HG03558 (cell line): Measurements from ENCODE around the gene PPM1N.
"Not testable (repeated sequence)": the region's sequence is repeated elsewhere in the genome, so short reads cannot be mapped to it uniquely, and the experiment has no call there.

Experiments
- ATAC-seq: cut with Tn5 transposase; IDR thresholded peaks from one replicate; pipeline ENCODE4 v1.9.1; 2021; ENCODE audit warnings: moderate number of reproducible peaks; ENCODE audit not compliant: unreplicated experiment; ENCODE audit errors: extremely low read depth

PPM1N gene

GRCh38 chr19:45506989-45507871 is 9.0 kb downstream of the PPM1N start, which contains the start of gene VASP:
Gene VASP, plus strand, starts transcription at chr19:45507479. Its CDS starts 293 bp downstream, at chr19:45507772.
- ATAC-seq: no peak

DNA sequence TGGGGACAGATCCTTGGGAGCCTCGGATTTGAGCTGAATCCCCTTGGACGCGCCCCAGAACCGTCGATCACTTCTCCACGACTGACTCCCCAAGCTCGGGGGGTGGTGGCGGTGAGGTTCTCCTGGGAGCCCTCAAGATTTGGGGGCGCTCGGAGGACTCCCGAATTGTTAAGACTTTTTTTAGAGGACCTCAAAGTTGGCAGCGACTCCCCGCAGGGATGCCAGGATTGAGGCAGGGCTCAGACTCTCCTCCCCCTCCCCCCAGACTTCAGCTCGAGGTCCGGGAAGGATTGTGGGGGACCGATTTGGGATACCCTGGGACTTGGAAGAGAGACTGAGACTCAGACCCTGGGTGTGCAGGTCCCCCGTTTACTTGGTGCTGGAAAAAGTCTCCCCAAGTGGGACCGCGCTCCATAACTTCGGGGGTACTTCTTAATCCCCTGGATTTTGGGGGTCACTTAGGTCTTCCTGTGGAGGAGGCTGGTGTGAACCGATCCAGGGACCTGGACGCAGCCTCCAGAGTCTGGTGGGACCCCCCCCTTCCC is 9.7 kb downstream of the PPM1N start:
- ATAC-seq: no peak

DNA sequence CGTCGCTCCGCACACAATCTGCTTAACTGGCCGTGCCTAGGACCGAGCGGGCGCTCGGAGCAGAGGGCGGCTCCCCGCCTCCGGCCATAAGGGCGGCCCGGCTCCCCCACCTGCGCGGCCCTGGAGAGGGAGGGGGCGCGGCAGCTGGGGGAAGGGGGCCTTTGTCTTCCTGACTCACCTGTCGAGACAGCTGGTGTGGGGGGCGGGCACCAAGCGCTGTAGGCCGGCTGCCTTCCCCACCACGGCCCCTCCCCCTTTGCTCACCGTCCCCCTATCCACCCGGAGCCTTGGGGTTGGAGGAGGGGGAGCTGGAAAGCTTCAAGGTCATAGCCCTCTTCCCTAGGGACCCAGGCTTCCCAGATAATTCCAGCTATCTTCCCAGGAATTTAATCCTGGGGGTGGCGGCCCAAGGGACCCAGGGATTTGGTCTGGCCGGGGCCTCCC is 10.2 kb downstream of the PPM1N start:
- no peak for ATAC-seq

- no peak for ATAC-seq
These were observed 10.8 kb downstream of the PPM1N start for GRCh38 chr19:45508861-45509691.

GRCh38 chr19:45509692-45510015 is 11.4 kb downstream of the PPM1N start:
- no peak for ATAC-seq

GRCh38 chr19:45510352-45510751 is 12.1 kb downstream of the PPM1N start:
- not testable (repeated sequence) for ATAC-seq

GRCh38 chr19:45511074-45511473 is 12.8 kb downstream of the PPM1N start:
- ATAC-seq: no peak

DNA sequence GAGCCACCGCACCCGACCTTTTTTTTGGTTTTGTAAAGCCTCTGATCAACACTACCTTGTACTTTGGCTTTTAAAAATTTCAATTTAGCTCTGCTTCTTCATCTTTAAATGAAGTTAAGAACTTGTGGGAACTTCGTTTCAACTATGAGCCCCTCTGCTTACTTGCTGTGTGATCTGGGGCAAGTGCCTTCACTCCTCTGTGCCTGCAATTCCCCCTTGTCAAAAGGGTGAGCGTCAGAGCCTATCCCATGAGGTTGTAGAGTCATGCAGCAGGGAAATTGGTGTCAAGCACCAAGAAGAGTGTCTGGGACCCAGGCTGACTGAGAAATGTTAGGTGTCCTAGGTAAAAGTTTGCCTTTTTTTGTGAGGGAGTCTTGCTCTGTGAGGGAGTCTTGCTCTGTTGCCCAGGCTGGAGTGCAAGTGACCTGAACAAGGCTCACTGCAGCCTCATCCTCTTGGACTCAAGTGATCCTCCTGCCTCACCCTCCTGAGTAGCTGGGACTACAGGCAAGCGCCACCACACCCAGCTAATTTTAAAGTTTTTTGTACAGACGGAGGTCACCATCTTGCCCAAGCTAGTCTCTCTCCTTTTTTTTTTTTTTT is 14.7 kb downstream of the PPM1N start:
- no peak for ATAC-seq

DNA sequence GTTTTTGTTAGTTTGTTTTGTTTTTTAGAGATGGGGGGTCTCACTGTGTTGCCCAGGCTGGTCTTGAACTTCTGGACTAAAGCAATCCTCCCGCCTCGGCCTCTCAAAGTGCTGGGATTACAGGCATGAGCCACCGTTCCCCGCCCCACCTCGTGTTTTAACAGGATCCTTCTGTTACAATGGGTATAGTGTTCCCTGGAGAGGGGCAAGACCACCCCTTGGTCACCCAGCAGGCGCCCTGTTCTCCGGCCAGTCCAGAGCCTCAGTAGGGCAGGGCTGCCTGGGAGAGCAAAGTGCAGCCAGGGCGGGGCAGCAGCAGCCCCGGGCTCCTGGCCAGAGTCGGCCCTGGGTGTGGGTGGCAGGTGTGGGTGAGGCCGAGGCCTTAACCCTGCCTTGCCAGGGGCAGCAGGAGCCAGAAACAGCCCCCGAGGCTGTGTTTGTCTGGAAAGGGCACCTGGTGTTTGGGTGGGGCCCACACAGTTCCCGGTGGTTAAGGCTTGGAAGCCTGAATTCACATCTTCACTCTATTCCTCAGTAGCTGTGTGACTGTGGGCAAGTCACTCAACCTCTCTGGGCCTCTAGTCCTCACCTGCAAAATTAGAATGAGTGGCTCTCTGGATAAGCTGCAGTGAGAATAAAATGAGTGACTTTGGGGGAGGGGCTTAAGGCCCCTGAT is 16.3 kb downstream of the PPM1N start:
- no peak for ATAC-seq

DNA sequence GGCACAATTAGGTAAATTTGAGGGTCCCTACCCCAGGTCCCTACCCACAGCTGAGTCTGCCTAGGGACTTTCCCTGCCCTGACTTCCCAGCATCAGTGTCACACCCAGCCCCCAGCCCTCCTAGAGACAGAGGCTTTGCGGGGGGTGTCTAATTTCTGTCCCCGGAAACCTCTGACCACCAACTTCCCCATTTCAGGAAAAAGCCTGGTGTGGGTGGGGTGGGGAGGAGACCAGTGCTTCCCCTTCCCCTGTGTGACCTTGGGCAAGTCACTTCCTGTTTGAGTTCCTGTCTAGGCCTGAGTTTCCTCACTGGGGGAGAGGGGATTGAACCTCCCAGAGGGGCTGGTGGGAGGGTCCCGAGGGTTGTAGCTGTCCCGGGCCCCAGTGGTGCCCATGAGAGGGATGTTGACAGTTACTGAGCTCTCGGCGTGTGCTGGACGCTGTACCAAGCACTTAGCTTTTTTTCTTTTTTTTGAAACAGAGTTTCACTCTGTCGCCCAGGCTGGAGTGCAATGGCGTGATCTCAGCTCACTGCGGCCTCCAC is 16.9 kb downstream of the PPM1N start:
- no peak for ATAC-seq

GRCh38 chr19:45515807-45516401 is 17.7 kb downstream of the PPM1N start:
- no peak for ATAC-seq

GRCh38 chr19:45517238-45517637 is 19.0 kb downstream of the PPM1N start:
- no peak for ATAC-seq

- no peak for ATAC-seq
These were observed 19.6 kb downstream of the PPM1N start for GRCh38 chr19:45517641-45518468.

GRCh38 chr19:45518469-45518826 is 20.2 kb downstream of the PPM1N start:
- ATAC-seq: no peak

DNA sequence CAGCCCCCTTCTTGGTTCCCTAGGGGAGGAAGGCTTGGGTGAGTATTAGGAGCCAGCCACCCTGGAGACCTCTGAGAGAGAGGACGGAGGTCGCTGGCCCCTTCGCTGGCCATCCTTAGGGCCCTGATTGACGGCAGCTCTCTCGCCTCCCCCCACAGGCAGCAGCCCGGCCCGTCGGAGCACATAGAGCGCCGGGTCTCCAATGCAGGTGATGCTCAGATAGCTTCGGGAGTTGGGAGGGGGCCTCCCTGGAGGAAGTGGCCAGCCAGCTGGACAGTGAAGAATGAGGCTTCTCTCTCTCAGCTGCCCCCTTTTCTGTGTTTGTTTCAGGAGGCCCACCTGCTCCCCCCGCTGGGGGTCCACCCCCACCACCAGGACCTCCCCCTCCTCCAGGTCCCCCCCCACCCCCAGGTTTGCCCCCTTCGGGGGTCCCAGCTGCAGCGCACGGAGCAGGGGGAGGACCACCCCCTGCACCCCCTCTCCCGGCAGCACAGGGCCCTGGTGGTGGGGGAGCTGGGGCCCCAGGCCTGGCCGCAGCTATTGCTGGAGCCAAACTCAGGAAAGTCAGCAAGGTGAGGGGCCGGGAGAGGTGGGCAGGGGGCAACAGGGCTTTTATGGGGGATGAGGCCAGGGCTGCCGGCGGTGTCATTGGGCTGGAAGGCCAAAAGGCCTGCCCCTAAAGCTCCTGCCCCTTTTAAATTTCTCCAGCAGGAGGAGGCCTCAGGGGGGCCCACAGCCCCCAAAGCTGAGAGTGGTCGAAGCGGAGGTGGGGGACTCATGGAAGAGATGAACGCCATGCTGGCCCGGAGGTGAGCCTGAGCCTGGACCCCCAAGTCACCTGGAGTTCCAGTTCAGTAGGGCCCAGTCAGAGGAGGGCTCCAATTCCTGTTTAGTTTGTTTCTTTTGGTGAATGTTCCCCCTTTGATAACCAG is 24.0 kb downstream of the PPM1N start:
- ATAC-seq: no peak

DNA sequence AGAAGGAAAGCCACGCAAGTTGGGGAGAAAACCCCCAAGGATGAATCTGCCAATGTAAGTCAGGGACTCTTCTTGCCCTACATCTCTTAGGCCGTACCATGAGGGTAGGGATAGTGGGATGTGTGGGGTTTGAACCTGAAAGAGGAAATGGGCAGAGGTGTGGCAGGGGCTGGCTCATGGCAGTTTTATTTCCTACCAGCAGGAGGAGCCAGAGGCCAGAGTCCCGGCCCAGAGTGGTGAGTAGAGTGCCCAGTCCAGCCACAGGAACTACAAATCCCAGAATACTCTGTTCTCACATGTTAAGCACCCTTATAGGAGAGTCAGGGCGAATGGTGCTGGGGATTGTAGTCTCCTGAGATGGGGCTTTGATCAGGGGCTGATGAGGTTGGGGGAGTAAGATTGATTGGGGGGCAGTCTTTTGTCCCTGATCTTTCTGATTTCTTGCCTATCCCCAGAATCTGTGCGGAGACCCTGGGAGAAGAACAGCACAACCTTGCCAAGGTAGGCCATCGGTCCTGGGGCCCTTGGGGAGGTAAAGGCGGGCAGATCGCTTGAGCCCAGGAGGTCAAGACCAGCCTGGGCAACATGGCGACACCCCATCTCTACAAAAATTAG is 25.5 kb downstream of the PPM1N start:
- no peak for ATAC-seq

DNA sequence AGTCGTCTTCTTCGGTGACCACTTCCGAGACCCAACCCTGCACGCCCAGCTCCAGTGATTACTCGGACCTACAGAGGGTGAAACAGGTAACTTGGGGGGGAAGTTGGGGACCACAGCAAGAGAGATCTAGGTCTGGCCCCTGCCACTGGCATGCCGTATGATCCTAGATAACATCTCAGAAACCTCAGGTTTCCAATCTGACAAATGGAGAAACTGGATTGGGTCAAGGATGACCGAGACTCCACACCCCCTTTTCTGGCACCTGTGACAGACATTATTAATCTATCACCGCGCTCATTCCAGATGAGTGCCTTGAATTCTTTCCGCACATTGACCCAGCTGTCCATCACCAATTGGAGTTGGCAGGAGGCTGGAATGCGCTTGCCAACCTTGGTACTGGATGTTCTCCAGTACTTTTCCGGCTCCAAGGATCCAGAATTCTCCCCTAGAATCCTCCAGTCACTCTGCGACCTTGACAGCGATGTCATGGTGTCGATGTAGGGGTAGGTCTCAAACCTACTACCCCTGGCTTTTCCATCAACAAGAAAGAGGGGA is 26.4 kb downstream of the PPM1N start:
- ATAC-seq: no peak
